Inflammatory macrophage (primary cell): ENCODE results near the gene RBP4.
A peak's percentile ranks its signal among the peaks of the same experiment; 100 is the strongest.

Experiments
- DNase-seq, 2 donors: peaks; one replicate each; pipeline ENCODE4 v3.0.0-alpha.2; 2020 to 2022

Gene RBP4

GRCh38 chr10:93595378-93596161, 5.5 kb downstream of the RBP4 start:
- no peak for DNase-seq

GRCh38 chr10:93594518-93594917, 6.5 kb downstream of the RBP4 start:
- DNase-seq, result no peak

- no peak for DNase-seq
Observed at GRCh38 chr10:93593749-93594148, 7.3 kb downstream of the RBP4 start.

GRCh38 chr10:93593254-93593653, 7.8 kb downstream of the RBP4 start:
- DNase-seq, result no peak

GRCh38 chr10:93591065-93591808, 9.8 kb downstream of the RBP4 start:
- DNase-seq, result peak; percentile 55 to 65

GRCh38 chr10:93590638-93591037, 10.4 kb downstream of the RBP4 start:
- no peak for DNase-seq

GRCh38 chr10:93589648-93590562, 11.1 kb downstream of the RBP4 start:
- no peak for DNase-seq

GRCh38 chr10:93584445-93584844, 16.6 kb downstream of the RBP4 start:
- DNase-seq, result no peak

- DNase-seq, result no peak
Observed at GRCh38 chr10:93580828-93581227, 20.2 kb downstream of the RBP4 start.

GRCh38 chr10:93579985-93580711, 20.9 kb downstream of the RBP4 start:
- DNase-seq, result no peak

GRCh38 chr10:93579089-93579488, 21.9 kb downstream of the RBP4 start:
- DNase-seq, result no peak

GRCh38 chr10:93577565-93577964, 23.5 kb downstream of the RBP4 start:
- DNase-seq, result no peak

- DNase-seq, result no peak
Observed at GRCh38 chr10:93576888-93577287, 24.1 kb downstream of the RBP4 start.

GRCh38 chr10:93573924-93574323, 27.1 kb downstream of the RBP4 start:
- DNase-seq, result no peak

GRCh38 chr10:93573051-93573909, 27.8 kb downstream of the RBP4 start:
- peak; percentile 84 to 89 for DNase-seq

GRCh38 chr10:93572606-93573005, 28.4 kb downstream of the RBP4 start:
- no peak for DNase-seq

GRCh38 chr10:93570383-93570782, 30.7 kb downstream of the RBP4 start:
- no peak for DNase-seq

GRCh38 chr10:93568105-93568390, 33.0 kb downstream of the RBP4 start:
- no peak for DNase-seq

- peak in 1 of 2 donors; percentile 22 for DNase-seq
Observed at GRCh38 chr10:93567277-93568104, 33.5 kb downstream of the RBP4 start.

GRCh38 chr10:93566435-93567276, 34.4 kb downstream of the RBP4 start, which contains the start of gene FFAR4:
Gene FFAR4, plus strand, starts transcription at chr10:93566665. Its CDS starts 56 bp downstream, at chr10:93566721.
- peak; percentile 65 to 83 for DNase-seq
